HepG2 (cell line): ENCODE data around the gene NUDT8. TPM values are rescaled to one million over a fixed set of nuclear protein-coding genes. Genes with fewer than 3 reads are reported as not detected.

Experiments
- ATAC-seq: fragments of 200-7000 bp; cut with Tn5 transposase; 3 replicates; pipeline ENCODE4 v1.9.1; 2020; ENCODE audit warnings: mild to moderate bottlenecking, moderate library complexity
- BruUV-seq: library from RNA; stranded (reverse); fragments of 400-500 nt; replicated peaks from 2 replicates; lab custom pipeline; 2021; lab: Mats Ljungman, UMichigan
- CTCF ChIA-PET: fragments of 300-600 bp; formaldehyde crosslinking; extraction: SDS; loops from one replicate; lab custom pipeline; 2021; ENCODE audit warnings: low total read pairs, inconsistent platforms, low intra/inter-chr PET ratio; lab: Yijun Ruan, JAX
- POLR2A ChIA-PET: fragments of 350-600 bp; sonication (Branson Sonifier 250); formaldehyde crosslinking; loops from one replicate; lab custom pipeline; 2020; ENCODE audit warnings: antibody characterized with exemption, inconsistent platforms; lab: Yijun Ruan, JAX
- DNase-seq: peaks from one replicate; pipeline ENCODE4 v3.0.0-alpha.2; 2015; ENCODE audit warnings: low spot score
- FAIRE-seq: peaks from 3 replicates; lab custom pipeline; 2011; peaks lifted over from hg19 to GRCh38; lab: Jason Lieb, UNC
- H2AFZ ChIP-seq: one replicate; pipeline ENCODE4 v1.6.1; 2011; ENCODE audit warnings: low read length, inconsistent platforms
- H3K27ac ChIP-seq: fragments of 300-600 bp; 3 replicates; pipeline ENCODE4 v1.8.0; 2011; ENCODE audit warnings: mixed run types, mild to moderate bottlenecking, mixed read lengths, low read length, inconsistent platforms; ENCODE audit not compliant: insufficient read depth; ENCODE audit errors: extremely low read length
- H3K27me3 ChIP-seq, 2 experiments: fragments of 200-600 bp in 1 of 2; 2 replicates in 1 of 2; 3 replicates in 1 of 2; pipeline versions ENCODE4 v1.6.0 to v1.8.0; 2011; ENCODE audit warnings: low read length in 2 of 2, mild to moderate bottlenecking in 2 of 2, moderate library complexity in 2 of 2, inconsistent platforms in 1 of 2; ENCODE audit not compliant: insufficient read depth in 2 of 2, control insufficient read depth in 1 of 2
- H3K36me3 ChIP-seq, 2 experiments: fragments of 200-600 bp in 1 of 2; replicated peaks in 1 of 2; 2 replicates in 1 of 2; 3 replicates in 1 of 2; pipeline versions ENCODE4 v1.5.1 to v1.8.0; 2011; ENCODE audit warnings: low read length in 2 of 2, inconsistent platforms in 1 of 2; ENCODE audit not compliant: insufficient read depth in 2 of 2, control insufficient read depth in 1 of 2
- H3K4me1 ChIP-seq: 2 replicates; pipeline ENCODE4 v1.5.1; 2012; ENCODE audit warnings: low read length, inconsistent platforms; ENCODE audit not compliant: insufficient read depth
- H3K4me2 ChIP-seq: 2 replicates; pipeline ENCODE4 v1.6.0; 2011; ENCODE audit warnings: low read depth, low read length, inconsistent platforms
- H3K4me3 ChIP-seq, 3 experiments: fragments of 200-600 bp in 1 of 3; sonication (generic), shearing (Covaris generic) in 1 of 3; replicated peaks in 1 of 3; 2 replicates each; pipeline ENCODE4 v1.5.1; 2011 to 2016; ENCODE audit warnings: low read length in 3 of 3, inconsistent platforms in 2 of 3, low read depth in 2 of 3, mild to moderate bottlenecking in 2 of 3, control low read depth in 1 of 3, mixed read lengths in 1 of 3; ENCODE audit not compliant: insufficient read depth in 1 of 3
- H3K79me2 ChIP-seq: one replicate; pipeline ENCODE4 v1.6.1; 2011; ENCODE audit warnings: low read length, inconsistent platforms; ENCODE audit not compliant: insufficient read depth
- H3K9ac ChIP-seq: 2 replicates; pipeline ENCODE4 v1.6.0; 2011; ENCODE audit warnings: mild to moderate bottlenecking, low read depth, low read length, inconsistent platforms; ENCODE audit not compliant: insufficient read depth
- H3K9me3 ChIP-seq: 2 replicates; pipeline ENCODE4 v1.5.1; 2012; ENCODE audit warnings: mild to moderate bottlenecking, low read length
- H4K20me1 ChIP-seq: 2 replicates; pipeline ENCODE4 v1.6.0; 2011; ENCODE audit warnings: inconsistent platforms, mild to moderate bottlenecking, low read length, moderate library complexity; ENCODE audit not compliant: insufficient read depth
- AKAP8 ChIP-seq: sonication (generic); formaldehyde crosslinking; IDR thresholded peaks from 2 replicates; pipeline ENCODE4 v1.5.1; 2020; ENCODE audit warnings: mild to moderate bottlenecking, missing genetic modification reagents
- ETV5 ChIP-seq: IDR thresholded peaks from 2 replicates; pipeline ENCODE4 v1.6.1; 2018; ENCODE audit warnings: missing biosample characterization, missing genetic modification reagents, inconsistent platforms, borderline replicate concordance
- HNF1A ChIP-seq, 2 experiments: sonication (generic) in 1 of 2; formaldehyde crosslinking in 1 of 2; IDR thresholded peaks; 2 replicates each; pipeline versions ENCODE4 v1.4.0 to v1.6.1; 2016 to 2020; ENCODE audit warnings: borderline replicate concordance in 1 of 2, low read depth in 1 of 2, mild to moderate bottlenecking in 1 of 2, missing genetic modification reagents in 1 of 2
- MED8 ChIP-seq: sonication (generic); formaldehyde crosslinking; IDR thresholded peaks from 2 replicates; pipeline ENCODE4 v1.8.1; 2023; ENCODE audit warnings: mild to moderate bottlenecking, missing genetic modification reagents; ENCODE audit not compliant: insufficient replicate concordance
- MXD1 ChIP-seq: sonication (generic); formaldehyde crosslinking; IDR thresholded peaks from 2 replicates; pipeline ENCODE4 v1.4.0; 2020; ENCODE audit warnings: mild to moderate bottlenecking, missing genetic modification reagents
- SP140L ChIP-seq: sonication (generic); formaldehyde crosslinking; IDR thresholded peaks from 2 replicates; pipeline ENCODE4 v1.4.0; 2020; ENCODE audit warnings: missing genetic modification reagents, borderline replicate concordance
- ZFP91 ChIP-seq: sonication (generic); formaldehyde crosslinking; IDR thresholded peaks from 2 replicates; pipeline ENCODE4 v1.9.0; 2022; ENCODE audit warnings: missing genetic modification reagents, mild to moderate bottlenecking, borderline replicate concordance
- ZNF607 ChIP-seq: sonication (generic); formaldehyde crosslinking; IDR thresholded peaks from 2 replicates; pipeline ENCODE4 v1.5.1; 2020; ENCODE audit warnings: missing genetic modification reagents, mild to moderate bottlenecking, borderline replicate concordance
- ZNF710 ChIP-seq: sonication (generic); formaldehyde crosslinking; IDR thresholded peaks from 2 replicates; pipeline ENCODE4 v1.5.0; 2020; ENCODE audit warnings: mild to moderate bottlenecking, missing genetic modification reagents, borderline replicate concordance
- WGBS: methylation state at CpG from one replicate; pipeline ENCODE4 v1.1.6; 2017; ENCODE audit warnings: low lambda C conversion rate; 5-methylcytosine and 5-hydroxymethylcytosine counted together
- in situ Hi-C: cut with HindIII; loops from 2 replicates; pipeline ENCODE4 v1.10.0; 2017; ENCODE audit warnings: low pct_unique_long_range_greater_than_20kb; ENCODE audit not compliant: extremely low pct_ligation_motif_present
- intact Hi-C: fragments of 100-400 bp; cut with micrococcal nuclease; formaldehyde crosslinking; loops from one replicate; pipeline ENCODE4 v1.10.0; 2022; ENCODE audit not compliant: unreplicated experiment
- polyA plus RNA-seq, 8 experiments: library from polyadenylated mRNA; depleted of rRNA in 3 of 8; stranded (reverse) in 7 of 8; unstranded in 1 of 8; fragments of >200 nt; fragmentation: Illumina TruSeq in 4 of 8; extraction: Trizol in 4 of 8; gene quantifications; 2 replicates each; pipeline versions ENCODE4 v1.2.1 to v1.2.3, GENCODE V29; 2011 to 2016; ENCODE audit warnings: low read depth in 4 of 8, missing spikeins in 1 of 8, mixed read lengths in 1 of 8; ENCODE audit not compliant: insufficient read depth in 1 of 8
- total RNA-seq, 5 experiments: library from RNA; depleted of rRNA; stranded (reverse); fragments of >200 nt; fragmentation: Illumina TruSeq; extraction: Trizol; gene quantifications; 2 replicates each; pipeline ENCODE4 v1.2.3, GENCODE V29; 2016; ENCODE audit warnings: low read depth in 1 of 5

The NUDT8 gene
- total and polyA plus RNA-seq, 2 of the 13 experiments (the other 11 are each of a cell fraction or from before 2014, with no cell fraction given), result 6.7 to 25.8 TPM

GRCh38 chr11:67634366-67635230 is 4.9 kb upstream of the NUDT8 start:
- H3K9ac ChIP-seq, result no peak overlapping the region
- no peak overlapping the region for H3K27ac ChIP-seq
- CTCF ChIA-PET, result interaction anchor here (1.5 kb wide), 1 partner anchor 25 kb away, joined by 4 read pairs; no protein-coding TSS in a partner anchor
- POLR2A ChIA-PET, result no interaction called here
- no peaks in the 10 kb centered on the region for H4K20me1 ChIP-seq
- H3K9me3 ChIP-seq, result no peaks in the 10 kb centered on the region
- in situ Hi-C loops (no loop called here), intact Hi-C loops (no loop called here)
- ATAC-seq, result no peak
- no peak for DNase-seq
- no peak for FAIRE-seq
- no peak overlapping the region for H3K4me3 ChIP-seq
- WGBS, result 29% methylated on average over 3 of the region's 20 CpGs
- no peaks in the 10 kb centered on the region for H3K36me3 ChIP-seq
- H3K4me1 ChIP-seq, result peaks cover 49% of the 10 kb centered on the region
- no TSS peak for BruUV-seq
- peak overlapping the region; percentile 36 for H3K4me2 ChIP-seq
- peaks cover 0 to 8% of the 10 kb centered on the region in 2 experiments; a peak in 4 of 5 replicates for H3K27me3 ChIP-seq
- TF ChIP-seq MED8 (CRISPR knock-in tag) (peak; percentile 37), HNF1A (IDR thresholded peaks at IDR 0.05; ENCODE audit: low read depth) (no peak), HNF1A (CRISPR knock-in tag; IDR thresholded peaks at IDR 0.05; ENCODE audit: borderline replicate concordance) (no peak), ZNF607 (no peak), MXD1 (0 out of 2 replicates have a peak, but pooled peaks have one; percentile 32), ZNF710 (0 out of 2 replicates have a peak, but pooled peaks have one; percentile 20), SP140L (CRISPR knock-in tag) (no peak), ZFP91 (CRISPR knock-in tag) (0 out of 2 replicates have a peak, but pooled peaks have one; percentile 5), ETV5 (CRISPR knock-in tag) (peak; percentile 36; the same call in 1 of the 2 replicates), AKAP8 (peak; percentile 0; the same call in 1 of the 2 replicates)
- no peak overlapping the region for H2AFZ ChIP-seq
- no peaks in the 10 kb centered on the region for H3K79me2 ChIP-seq
